IMR-90 (cell line): ENCODE results near the gene SELENOH. TPM values are rescaled to one million over a fixed set of nuclear protein-coding genes. Genes with fewer than 3 reads are reported as not detected.

Source experiments
- ATAC-seq: fragments of 200-7000 bp; cut with Tn5 transposase; 2 replicates; pipeline ENCODE4 v1.9.1; 2020; ENCODE audit warnings: low read depth, mild to moderate bottlenecking, moderate library complexity
- BruUV-seq: library from RNA; stranded (reverse); fragments of 400-500 nt; replicated peaks from 2 replicates; lab custom pipeline; 2021; lab: Mats Ljungman, UMichigan
- CTCF ChIA-PET: fragments of 300-600 bp; formaldehyde crosslinking; extraction: SDS; loops from one replicate; lab custom pipeline; 2021; ENCODE audit warnings: antibody characterized with exemption; lab: Yijun Ruan, JAX
- POLR2A ChIA-PET: fragments of 300-600 bp; sonication (Branson Sonifier 250); formaldehyde crosslinking; loops from one replicate; lab custom pipeline; 2022; ENCODE audit warnings: antibody characterized with exemption; ENCODE audit not compliant: unreplicated experiment; lab: Charles Lee
- DNase-seq: peaks from one replicate; pipeline ENCODE4 v3.0.0; 2013
- H2AFZ ChIP-seq: replicated peaks from 2 replicates; pipeline ENCODE3; 2013; ENCODE audit warnings: low read length, mild to moderate bottlenecking; ENCODE audit not compliant: poor library complexity
- H2AK5ac ChIP-seq: 2 replicates; pipeline ENCODE4 v1.6.1; 2013; ENCODE audit warnings: low read depth, low read length, inconsistent platforms
- H2AK9ac ChIP-seq: replicated peaks from 2 replicates; pipeline ENCODE3; 2013; ENCODE audit warnings: mild to moderate bottlenecking, low read depth, low read length, moderate library complexity; ENCODE audit not compliant: poor library complexity
- H2BK120ac ChIP-seq: 2 replicates; pipeline ENCODE4 v1.6.1; 2013; ENCODE audit warnings: low read depth, low read length, inconsistent platforms
- H2BK15ac ChIP-seq: 3 replicates; pipeline ENCODE4 v1.6.1; 2013; ENCODE audit warnings: low read depth, low read length, inconsistent platforms
- H2BK20ac ChIP-seq: 2 replicates; pipeline ENCODE4 v1.6.1; 2013; ENCODE audit warnings: low read depth, mild to moderate bottlenecking, inconsistent platforms, low read length, moderate library complexity
- H2BK5ac ChIP-seq: 2 replicates; pipeline ENCODE4 v1.6.1; 2013; ENCODE audit warnings: mild to moderate bottlenecking, low read depth, low read length, inconsistent platforms; ENCODE audit not compliant: poor library complexity, severe bottlenecking
- H3K14ac ChIP-seq: replicated peaks from 2 replicates; pipeline ENCODE4 v1.6.1; 2013; ENCODE audit warnings: low read depth, low read length, inconsistent platforms
- H3K18ac ChIP-seq: 2 replicates; pipeline ENCODE4 v1.6.1; 2013; ENCODE audit warnings: low read depth, low read length, control low read depth
- H3K23ac ChIP-seq: 2 replicates; pipeline ENCODE4 v1.6.1; 2013; ENCODE audit warnings: low read depth, low read length, inconsistent platforms
- H3K27ac ChIP-seq: 2 replicates; pipeline ENCODE4 v1.5.1; 2013; ENCODE audit warnings: mild to moderate bottlenecking, control low read depth, low read length; ENCODE audit not compliant: insufficient read depth
- H3K27me3 ChIP-seq: 2 replicates; pipeline ENCODE4 v1.6.1; 2013; ENCODE audit warnings: low read length; ENCODE audit not compliant: control insufficient read depth, insufficient read depth
- H3K36me3 ChIP-seq: 2 replicates; pipeline ENCODE4 v1.6.1; 2013; ENCODE audit warnings: low read length, mixed read lengths; ENCODE audit not compliant: control insufficient read depth, insufficient read depth
- H3K4ac ChIP-seq: 2 replicates; pipeline ENCODE4 v1.6.1; 2013; ENCODE audit warnings: low read depth, low read length, inconsistent platforms
- H3K4me1 ChIP-seq: 2 replicates; pipeline ENCODE4 v1.6.1; 2013; ENCODE audit warnings: low read length, mixed read lengths; ENCODE audit not compliant: control insufficient read depth, insufficient read depth
- H3K4me2 ChIP-seq: 2 replicates; pipeline ENCODE4 v1.6.1; 2013; ENCODE audit warnings: low read depth, mild to moderate bottlenecking, control low read depth, low read length, moderate library complexity
- H3K4me3 ChIP-seq: 2 replicates; pipeline ENCODE4 v1.5.1; 2013; ENCODE audit warnings: low read depth, mild to moderate bottlenecking, control low read depth, low read length, moderate library complexity; ENCODE audit not compliant: insufficient read depth
- H3K56ac ChIP-seq: 2 replicates; pipeline ENCODE4 v1.6.1; 2013; ENCODE audit warnings: low read length, inconsistent platforms; ENCODE audit not compliant: insufficient read depth; ENCODE audit errors: extremely low read depth
- H3K79me1 ChIP-seq, 2 experiments: 2 replicates each; pipeline ENCODE4 v1.6.1; 2013; ENCODE audit warnings: low read length in 2 of 2, inconsistent platforms in 1 of 2, low read depth in 1 of 2
- H3K9ac ChIP-seq: 2 replicates; pipeline ENCODE4 v1.6.1; 2013; ENCODE audit warnings: low read depth, low read length, control low read depth
- H3K9me1 ChIP-seq: 2 replicates; pipeline ENCODE4 v1.6.1; 2013; ENCODE audit warnings: low read length, inconsistent platforms; ENCODE audit not compliant: insufficient read depth
- H3K9me3 ChIP-seq: 2 replicates; pipeline ENCODE4 v1.6.1; 2013; ENCODE audit warnings: low read length; ENCODE audit not compliant: control insufficient read depth, insufficient read depth
- H4K20me1 ChIP-seq: 2 replicates; pipeline ENCODE4 v1.6.1; 2013; ENCODE audit warnings: low read length, inconsistent platforms; ENCODE audit not compliant: insufficient read depth
- H4K5ac ChIP-seq: 2 replicates; pipeline ENCODE4 v1.6.1; 2013; ENCODE audit warnings: mild to moderate bottlenecking, low read depth, low read length, control low read depth
- H4K8ac ChIP-seq, 2 experiments: 2 replicates each; pipeline ENCODE4 v1.6.1; 2013; ENCODE audit warnings: low read depth in 2 of 2, low read length in 2 of 2, control low read depth in 1 of 2, inconsistent platforms in 1 of 2
- H4K91ac ChIP-seq: 2 replicates; pipeline ENCODE4 v1.6.1; 2013; ENCODE audit warnings: low read depth, low read length, inconsistent platforms; ENCODE audit not compliant: insufficient read depth
- CEBPB ChIP-seq: IDR thresholded peaks from 2 replicates; pipeline ENCODE4 v1.6.1; 2012; ENCODE audit warnings: low read depth, low read length, improper control_type of control experiment
- CHD1 ChIP-seq: IDR thresholded peaks from 2 replicates; pipeline ENCODE4 v1.6.1; 2012; ENCODE audit warnings: low read depth, low read length, improper control_type of control experiment
- FOS ChIP-seq: fragments of 150-350 bp; IDR thresholded peaks from 2 replicates; pipeline ENCODE4 v1.6.1; 2016; ENCODE audit warnings: low read depth, low read length
- MAFK ChIP-seq: IDR thresholded peaks from 2 replicates; pipeline ENCODE4 v1.6.1; 2012; ENCODE audit warnings: low read depth, low read length, improper control_type of control experiment
- MAZ ChIP-seq: IDR thresholded peaks from 2 replicates; pipeline ENCODE4 v1.6.1; 2012; ENCODE audit warnings: low read depth, mild to moderate bottlenecking, low read length, improper control_type of control experiment, moderate library complexity, borderline replicate concordance
- RAD21 ChIP-seq: IDR thresholded peaks from 2 replicates; pipeline ENCODE4 v1.6.1; 2012; ENCODE audit warnings: low read length, improper control_type of control experiment
- SMC3 ChIP-seq: fragments of 150-350 bp; IDR thresholded peaks from 2 replicates; pipeline ENCODE4 v1.6.1; 2016; ENCODE audit warnings: low read depth, mild to moderate bottlenecking, antibody characterized with exemption, low read length, moderate library complexity
- WGBS, 2 experiments: methylation state at CpG; one replicate each; pipeline versions ENCODE4 v1.1.5 to v1.1.7; 2013; ENCODE audit warnings: missing lambda C conversion rate in 2 of 2; ENCODE audit not compliant: insufficient read length in 1 of 2; ENCODE audit errors: extremely low coverage in 2 of 2; 5-methylcytosine and 5-hydroxymethylcytosine counted together
- dilution Hi-C: fragments of 300-500 bp; cut with HindIII; formaldehyde crosslinking; loops from one replicate; pipeline ENCODE4 v1.14.3; 2018; ENCODE audit warnings: low sequenced_read_pairs; ENCODE audit not compliant: unreplicated experiment
- in situ Hi-C: fragments of 300-500 bp; cut with MboI; formaldehyde crosslinking; loops from 3 replicates; pipeline ENCODE4 v1.14.3; 2019; ENCODE audit warnings: low sequenced_read_pairs, inconsistent platforms, mixed read lengths
- intact Hi-C: fragments of 100-400 bp; cut with micrococcal nuclease; formaldehyde crosslinking; loops from 2 replicates; pipeline ENCODE4 v1.10.0; 2022
- polyA plus RNA-seq, 3 experiments: library from polyadenylated mRNA; depleted of rRNA; stranded (reverse); fragments of >200 nt; gene quantifications; 2 replicates each; pipeline ENCODE4 v1.2.3, GENCODE V29; 2012; ENCODE audit warnings: low replicate concordance in 1 of 3
- total RNA-seq: library from RNA; depleted of rRNA; stranded (reverse); fragments of >200 nt; gene quantifications from 2 replicates; pipeline ENCODE4 v1.2.3, GENCODE V29; 2012
- TF ChIP-seq, protein P1 (sequence below): fragments of 150-350 bp; IDR thresholded peaks from 2 replicates; pipeline ENCODE4 v1.6.1; 2017; ENCODE audit warnings: mild to moderate bottlenecking, antibody characterized with exemption, low read length, low read depth
- TF ChIP-seq, protein P2 (sequence below): conservative IDR thresholded peaks from 2 replicates; pipeline ENCODE4 v1.5.1; 2012; ENCODE audit warnings: mild to moderate bottlenecking, low read depth, low read length, improper control_type of control experiment

Gene SELENOH
- total and polyA plus RNA-seq, 2 of the 4 experiments (the other 2 are of a cell fraction), result 40.3 to 107 TPM

- H3K23ac ChIP-seq, result 0 out of 2 replicates have a peak overlapping the region, but pooled peaks have one; percentile 55
- H2BK20ac ChIP-seq, result no peak overlapping the region
- H3K9me3 ChIP-seq, result no peaks in the 10 kb centered on the region
- no peak for TF ChIP-seq CEBPB
- TF ChIP-seq CHD1, result no peak
- no peak for TF ChIP-seq FOS
- TF ChIP-seq, protein P1, sequence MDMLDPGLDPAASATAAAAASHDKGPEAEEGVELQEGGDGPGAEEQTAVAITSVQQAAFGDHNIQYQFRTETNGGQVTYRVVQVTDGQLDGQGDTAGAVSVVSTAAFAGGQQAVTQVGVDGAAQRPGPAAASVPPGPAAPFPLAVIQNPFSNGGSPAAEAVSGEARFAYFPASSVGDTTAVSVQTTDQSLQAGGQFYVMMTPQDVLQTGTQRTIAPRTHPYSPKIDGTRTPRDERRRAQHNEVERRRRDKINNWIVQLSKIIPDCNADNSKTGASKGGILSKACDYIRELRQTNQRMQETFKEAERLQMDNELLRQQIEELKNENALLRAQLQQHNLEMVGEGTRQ, result no peak
- TF ChIP-seq SMC3, result no peak
- TF ChIP-seq, protein P2, sequence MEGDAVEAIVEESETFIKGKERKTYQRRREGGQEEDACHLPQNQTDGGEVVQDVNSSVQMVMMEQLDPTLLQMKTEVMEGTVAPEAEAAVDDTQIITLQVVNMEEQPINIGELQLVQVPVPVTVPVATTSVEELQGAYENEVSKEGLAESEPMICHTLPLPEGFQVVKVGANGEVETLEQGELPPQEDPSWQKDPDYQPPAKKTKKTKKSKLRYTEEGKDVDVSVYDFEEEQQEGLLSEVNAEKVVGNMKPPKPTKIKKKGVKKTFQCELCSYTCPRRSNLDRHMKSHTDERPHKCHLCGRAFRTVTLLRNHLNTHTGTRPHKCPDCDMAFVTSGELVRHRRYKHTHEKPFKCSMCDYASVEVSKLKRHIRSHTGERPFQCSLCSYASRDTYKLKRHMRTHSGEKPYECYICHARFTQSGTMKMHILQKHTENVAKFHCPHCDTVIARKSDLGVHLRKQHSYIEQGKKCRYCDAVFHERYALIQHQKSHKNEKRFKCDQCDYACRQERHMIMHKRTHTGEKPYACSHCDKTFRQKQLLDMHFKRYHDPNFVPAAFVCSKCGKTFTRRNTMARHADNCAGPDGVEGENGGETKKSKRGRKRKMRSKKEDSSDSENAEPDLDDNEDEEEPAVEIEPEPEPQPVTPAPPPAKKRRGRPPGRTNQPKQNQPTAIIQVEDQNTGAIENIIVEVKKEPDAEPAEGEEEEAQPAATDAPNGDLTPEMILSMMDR, result no peak
- no peak for TF ChIP-seq MAFK
- no peak for TF ChIP-seq RAD21
- no peak for TF ChIP-seq MAZ
- no peak overlapping the region for H3K4ac ChIP-seq
- 0 out of 2 replicates have a peak overlapping the region, but pooled peaks have one; percentile 11 for H2AK5ac ChIP-seq
- no peak overlapping the region for H2AK9ac ChIP-seq
- intact Hi-C loops (no loop called here), dilution Hi-C loops (no loop called here), in situ Hi-C loops (no loop called here)
- ChIA-PET CTCF (no interaction called here), POLR2A (interaction anchor here (0.6 kb wide), 2 partner anchors 13 to 406 kb away, joined by 3 to 7 read pairs; no protein-coding TSS in a partner anchor)
- H4K91ac ChIP-seq, result no peak overlapping the region
- H2BK5ac ChIP-seq, result peak overlapping the region; percentile 32
- H4K20me1 ChIP-seq, result peaks cover 100% of the 10 kb centered on the region
- H3K18ac ChIP-seq, result no peak overlapping the region; the same call in 1 of the 2 replicates
- peaks cover 12 to 78% of the 10 kb centered on the region in 2 experiments; a peak in 3 of 4 replicates for H3K79me1 ChIP-seq
- H3K27ac ChIP-seq, result no peak overlapping the region; the same call in 1 of the 2 replicates
- no peak overlapping the region; the same call in 1 of the 2 replicates for H3K4me3 ChIP-seq
- H3K56ac ChIP-seq, result no peak overlapping the region
- H3K4me1 ChIP-seq, result peaks cover 33% of the 10 kb centered on the region
- no peak overlapping the region for H3K9ac ChIP-seq
- H2BK120ac ChIP-seq, result no peak overlapping the region
- peak overlapping the region; percentile 79 for H3K4me2 ChIP-seq
- H2BK15ac ChIP-seq, result no peak overlapping the region
- H3K9me1 ChIP-seq, result peaks cover 18% of the 10 kb centered on the region
- H3K27me3 ChIP-seq, result no peaks in the 10 kb centered on the region
- no peak overlapping the region for H4K5ac ChIP-seq
- H4K8ac ChIP-seq, result no peak overlapping the region
- H2AFZ ChIP-seq, result no peak overlapping the region
- H3K36me3 ChIP-seq, result no peaks in the 10 kb centered on the region; the same call in none of the 2 replicates
- ATAC-seq, result no peak
- no CpG with 5 or more reads among the region's 5 CpGs for WGBS, 2 experiments
- peak overlapping the region; percentile 46 for H3K14ac ChIP-seq
- DNase-seq, result no peak
- no TSS peak for BruUV-seq
These were observed 34.2 kb downstream of the SELENOH start for GRCh38 chr11:57775491-57775890.
